PFSK-1 (cell line): Measurements from ENCODE around the gene RPUSD3. TPM values are rescaled to one million over a fixed set of nuclear protein-coding genes. Genes with fewer than 3 reads are reported as not detected.

ENCODE experiments used
- FOXP2 ChIP-seq: optimal IDR thresholded peaks from 2 replicates; pipeline ENCODE3; 2011; ENCODE audit warnings: borderline replicate concordance, control low read depth, inconsistent platforms; ENCODE audit not compliant: insufficient read depth; ENCODE audit errors: extremely low read length, extremely low read depth
- POLR2AphosphoS5 ChIP-seq: IDR thresholded peaks from 2 replicates; pipeline ENCODE4 v1.6.1; 2012; ENCODE audit warnings: low read depth, mild to moderate bottlenecking, control low read depth, low read length, moderate library complexity
- SIN3A ChIP-seq: IDR thresholded peaks from 2 replicates; pipeline ENCODE4 v1.6.1; 2012; ENCODE audit warnings: mild to moderate bottlenecking, low read length, moderate library complexity, borderline replicate concordance; ENCODE audit not compliant: insufficient read depth
- TAF1 ChIP-seq: IDR thresholded peaks from 2 replicates; pipeline ENCODE4 v1.6.1; 2012; ENCODE audit warnings: low read length, control low read depth, borderline replicate concordance; ENCODE audit not compliant: insufficient read depth
- polyA plus RNA-seq: library from polyadenylated mRNA; unstranded; fragments of >200 nt; gene quantifications from one replicate; pipeline ENCODE4 v1.2.1, GENCODE V29; 2012; ENCODE audit warnings: low read depth, missing spikeins; ENCODE audit not compliant: insufficient read length
- TF ChIP-seq, protein P1 (sequence below), 2 experiments: IDR thresholded peaks; 2 replicates each; pipeline versions ENCODE4 v1.6.1 to v1.8.0; 2011 to 2012; ENCODE audit warnings: low read depth in 2 of 2, low read length in 2 of 2, control low read depth in 1 of 2, inconsistent platforms in 1 of 2, mild to moderate bottlenecking in 1 of 2, moderate library complexity in 1 of 2; ENCODE audit not compliant: insufficient read depth in 1 of 2

The RPUSD3 gene, protein sequence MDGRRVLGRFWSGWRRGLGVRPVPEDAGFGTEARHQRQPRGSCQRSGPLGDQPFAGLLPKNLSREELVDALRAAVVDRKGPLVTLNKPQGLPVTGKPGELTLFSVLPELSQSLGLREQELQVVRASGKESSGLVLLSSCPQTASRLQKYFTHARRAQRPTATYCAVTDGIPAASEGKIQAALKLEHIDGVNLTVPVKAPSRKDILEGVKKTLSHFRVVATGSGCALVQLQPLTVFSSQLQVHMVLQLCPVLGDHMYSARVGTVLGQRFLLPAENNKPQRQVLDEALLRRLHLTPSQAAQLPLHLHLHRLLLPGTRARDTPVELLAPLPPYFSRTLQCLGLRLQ
- 73.7 TPM for polyA plus RNA-seq

DNA sequence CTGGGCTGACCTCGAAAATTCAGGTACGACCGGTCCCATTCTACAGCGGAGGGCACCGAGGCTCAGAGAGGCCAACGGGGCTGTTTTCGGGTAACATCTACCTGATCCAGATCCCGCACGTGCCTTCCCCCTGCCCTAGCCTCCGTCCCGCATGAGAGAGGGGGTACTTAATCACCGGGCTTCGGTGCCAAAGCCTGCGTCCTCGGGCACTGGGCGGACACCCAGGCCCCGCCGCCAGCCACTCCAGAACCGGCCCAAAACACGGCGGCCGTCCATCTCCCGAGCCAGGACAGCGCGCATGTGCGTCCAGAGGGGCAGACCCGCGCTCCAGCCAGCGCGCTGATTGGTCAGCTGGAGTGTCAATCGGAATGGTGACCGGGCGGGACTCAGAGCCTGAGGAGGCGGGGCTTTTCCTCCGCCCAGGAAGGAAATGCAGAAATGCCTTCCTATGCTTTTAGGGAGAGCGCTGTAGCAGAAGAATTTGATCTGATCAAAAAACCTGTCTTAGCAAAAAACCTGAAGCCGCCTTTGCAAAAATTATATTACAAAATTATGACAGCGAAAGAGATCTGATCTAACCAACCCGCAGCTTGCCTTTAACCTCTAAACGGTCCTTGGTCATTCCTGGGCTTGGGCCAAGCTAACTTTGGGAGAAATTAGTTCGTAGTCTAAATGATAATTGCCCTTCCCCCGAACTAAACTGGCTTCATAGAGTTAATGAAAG is at the start of gene RPUSD3:
Gene RPUSD3, minus strand, starts transcription at position 294 of the 724 bp plus-strand sequence. Its CDS starts 18 bp downstream, at position 276.
- TF ChIP-seq SIN3A = no peak
- no peak for TF ChIP-seq FOXP2
- peak; percentile 84 for TF ChIP-seq POLR2AphosphoS5
- no peak for TF ChIP-seq TAF1

DNA sequence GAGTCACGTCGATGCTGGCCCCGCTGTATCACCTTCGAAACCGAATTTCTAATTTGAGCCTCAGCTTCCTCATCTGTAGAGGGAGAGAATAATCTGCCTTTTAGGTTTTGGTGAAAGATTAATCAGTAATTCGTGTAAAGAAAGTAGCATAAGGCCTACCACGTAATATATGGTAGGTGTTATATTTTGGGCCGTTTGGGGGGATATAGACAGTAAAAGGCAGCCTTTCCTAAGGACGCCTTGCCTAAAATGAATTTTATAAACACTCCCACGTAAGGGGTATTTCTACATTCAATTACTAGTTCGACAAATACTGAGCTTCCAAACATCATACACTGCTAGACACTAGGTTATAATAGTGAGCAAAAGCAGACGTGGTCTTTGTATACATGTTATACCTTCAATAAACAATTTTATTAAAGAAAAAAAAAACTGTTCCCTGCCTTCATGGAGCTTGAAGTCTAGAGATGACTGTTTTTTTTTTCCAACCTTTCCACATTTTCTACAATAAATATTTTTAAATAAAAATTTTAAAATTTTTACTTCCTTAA is 47.3 kb upstream of the RPUSD3 start:
- TF ChIP-seq, protein P1, sequence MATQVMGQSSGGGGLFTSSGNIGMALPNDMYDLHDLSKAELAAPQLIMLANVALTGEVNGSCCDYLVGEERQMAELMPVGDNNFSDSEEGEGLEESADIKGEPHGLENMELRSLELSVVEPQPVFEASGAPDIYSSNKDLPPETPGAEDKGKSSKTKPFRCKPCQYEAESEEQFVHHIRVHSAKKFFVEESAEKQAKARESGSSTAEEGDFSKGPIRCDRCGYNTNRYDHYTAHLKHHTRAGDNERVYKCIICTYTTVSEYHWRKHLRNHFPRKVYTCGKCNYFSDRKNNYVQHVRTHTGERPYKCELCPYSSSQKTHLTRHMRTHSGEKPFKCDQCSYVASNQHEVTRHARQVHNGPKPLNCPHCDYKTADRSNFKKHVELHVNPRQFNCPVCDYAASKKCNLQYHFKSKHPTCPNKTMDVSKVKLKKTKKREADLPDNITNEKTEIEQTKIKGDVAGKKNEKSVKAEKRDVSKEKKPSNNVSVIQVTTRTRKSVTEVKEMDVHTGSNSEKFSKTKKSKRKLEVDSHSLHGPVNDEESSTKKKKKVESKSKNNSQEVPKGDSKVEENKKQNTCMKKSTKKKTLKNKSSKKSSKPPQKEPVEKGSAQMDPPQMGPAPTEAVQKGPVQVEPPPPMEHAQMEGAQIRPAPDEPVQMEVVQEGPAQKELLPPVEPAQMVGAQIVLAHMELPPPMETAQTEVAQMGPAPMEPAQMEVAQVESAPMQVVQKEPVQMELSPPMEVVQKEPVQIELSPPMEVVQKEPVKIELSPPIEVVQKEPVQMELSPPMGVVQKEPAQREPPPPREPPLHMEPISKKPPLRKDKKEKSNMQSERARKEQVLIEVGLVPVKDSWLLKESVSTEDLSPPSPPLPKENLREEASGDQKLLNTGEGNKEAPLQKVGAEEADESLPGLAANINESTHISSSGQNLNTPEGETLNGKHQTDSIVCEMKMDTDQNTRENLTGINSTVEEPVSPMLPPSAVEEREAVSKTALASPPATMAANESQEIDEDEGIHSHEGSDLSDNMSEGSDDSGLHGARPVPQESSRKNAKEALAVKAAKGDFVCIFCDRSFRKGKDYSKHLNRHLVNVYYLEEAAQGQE (IDR thresholded peaks at IDR 0.05; ENCODE audit: insufficient read depth in 1 of 2, low read depth in 2 of 2, low read length in 2 of 2) = no peak

DNA sequence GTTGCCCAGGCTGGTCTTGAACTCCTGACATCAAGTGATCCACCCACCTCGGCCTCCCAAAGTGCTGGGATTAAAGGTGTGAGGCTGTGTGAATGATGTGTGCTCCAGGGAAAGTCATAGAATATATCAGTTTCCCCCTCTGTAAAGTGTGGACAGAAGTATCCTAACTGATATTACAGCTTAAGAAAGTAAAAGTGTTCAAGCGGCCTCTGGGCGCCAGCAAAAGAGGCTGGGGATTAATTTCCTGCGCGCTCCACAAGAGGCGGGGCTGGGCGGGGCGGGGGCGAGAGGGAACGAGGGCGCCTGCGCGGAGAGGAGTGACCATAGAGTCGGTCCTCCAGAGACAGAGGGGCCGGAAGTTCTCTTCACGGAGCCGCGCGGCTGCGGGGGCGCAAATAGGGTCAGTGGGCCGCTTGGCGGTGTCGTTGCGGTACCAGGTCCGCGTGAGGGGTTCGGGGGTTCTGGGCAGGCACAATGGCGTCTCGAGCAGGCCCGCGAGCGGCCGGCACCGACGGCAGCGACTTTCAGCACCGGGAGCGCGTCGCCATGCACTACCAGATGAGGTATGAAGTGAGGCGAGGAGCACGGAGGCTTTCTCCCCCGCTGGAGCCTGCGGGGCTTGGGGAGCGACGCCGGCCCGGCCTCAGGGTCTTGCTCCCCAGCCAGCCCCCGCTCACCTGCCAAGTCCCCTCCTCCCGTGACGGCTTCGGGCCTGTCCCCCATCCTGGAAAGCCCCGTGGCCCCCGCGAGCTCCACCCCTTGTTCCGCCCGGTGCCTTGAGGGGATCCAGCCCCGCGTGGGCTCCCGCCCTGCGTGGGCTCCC is 46.7 kb upstream of the RPUSD3 start, which contains the start of gene JAGN1:
Gene JAGN1, plus strand, starts transcription at position 362 of the 823 bp plus-strand sequence. Its CDS starts 113 bp downstream, at position 475.
- TF ChIP-seq FOXP2 (peak; percentile 60), POLR2AphosphoS5 (peak; percentile 72), SIN3A (no peak; the same call in 1 of the 2 replicates), TAF1 (peak; percentile 92)
- TF ChIP-seq, protein P1 (IDR thresholded peaks at IDR 0.05; ENCODE audit: insufficient read depth in 1 of 2, low read depth in 2 of 2, low read length in 2 of 2) = 0 out of 4 replicates have a peak, but pooled peaks have one; percentile 15 to 16

DNA sequence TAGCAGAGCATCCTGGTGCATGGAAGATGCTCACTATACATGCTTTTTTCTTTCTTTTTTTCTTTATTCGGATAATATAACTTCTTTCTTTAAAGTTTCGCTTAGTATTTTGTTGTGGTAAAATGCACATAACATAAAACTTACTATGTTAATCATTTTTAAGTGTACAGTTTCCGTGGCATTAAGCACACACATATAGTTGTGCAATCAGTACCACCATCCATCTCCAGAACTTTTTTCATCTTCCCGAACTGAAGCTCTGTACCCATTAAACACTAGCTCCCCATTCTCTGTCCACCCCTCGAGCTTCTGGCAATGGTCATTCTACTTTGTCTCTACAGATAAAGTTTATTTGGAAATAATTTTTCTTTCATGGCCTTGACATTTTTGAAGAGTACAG is 45.6 kb upstream of the RPUSD3 start:
- TF ChIP-seq TAF1 (no peak), POLR2AphosphoS5 (no peak), SIN3A (no peak), FOXP2 (no peak)
- TF ChIP-seq, protein P1 (IDR thresholded peaks at IDR 0.05; ENCODE audit: insufficient read depth in 1 of 2, low read depth in 2 of 2, low read length in 2 of 2) = no peak

DNA sequence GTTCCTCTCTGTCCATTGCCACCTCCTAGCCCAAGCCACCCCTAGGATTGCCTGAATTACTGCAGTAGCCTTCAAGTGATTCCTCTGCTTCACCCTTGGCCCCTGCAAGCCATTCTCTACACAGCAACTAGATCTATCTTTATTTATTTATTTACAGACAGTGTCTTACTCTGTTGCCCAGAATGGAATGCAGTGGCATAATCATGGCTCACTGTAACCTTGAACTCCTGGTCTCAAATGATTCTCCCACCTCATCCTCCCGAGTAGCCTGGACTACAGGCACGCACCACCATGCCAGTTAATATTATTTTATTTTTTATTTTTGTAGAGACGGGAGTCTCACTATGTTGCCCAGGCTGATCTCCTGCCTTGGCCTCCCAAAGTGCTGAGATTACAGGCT is 44.7 kb upstream of the RPUSD3 start:
- TF ChIP-seq, protein P1 (IDR thresholded peaks at IDR 0.05; ENCODE audit: insufficient read depth in 1 of 2, low read depth in 2 of 2, low read length in 2 of 2) = no peak
- TF ChIP-seq TAF1 (no peak), POLR2AphosphoS5 (no peak), SIN3A (no peak), FOXP2 (no peak)
